Neural progenitor cell (in vitro differentiated cells): ENCODE results near the gene DMBX1. TPM values are rescaled to one million over a fixed set of nuclear protein-coding genes. Genes with fewer than 3 reads are reported as not detected.

ENCODE experiments used
- DNase-seq: peaks from one replicate; pipeline ENCODE4 v3.0.0-alpha.2; 2016; ENCODE audit warnings: low spot score
- H2AFZ ChIP-seq: fragments of 200-600 bp; sonication (generic); replicated peaks from 2 replicates; pipeline ENCODE4 v1.6.1; 2016; ENCODE audit warnings: antibody characterized with exemption
- H3F3A ChIP-seq: fragments of 200-600 bp; sonication (generic); 2 replicates; pipeline ENCODE4 v1.6.1; 2016; ENCODE audit warnings: antibody characterized with exemption, low read depth
- H3K27ac ChIP-seq: fragments of 200-600 bp; sonication (generic); 2 replicates; pipeline ENCODE4 v1.5.1; 2016; ENCODE audit warnings: mild to moderate bottlenecking
- H3K27me3 ChIP-seq: fragments of 200-600 bp; sonication (generic); 2 replicates; pipeline ENCODE4 v1.6.1; 2016; ENCODE audit warnings: mild to moderate bottlenecking, moderate library complexity
- H3K36me3 ChIP-seq: fragments of 200-600 bp; sonication (generic); 2 replicates; pipeline ENCODE4 v1.5.1; 2016
- H3K4me1 ChIP-seq: fragments of 200-600 bp; sonication (generic); 2 replicates; pipeline ENCODE4 v1.6.1; 2016; ENCODE audit warnings: mixed run types
- H3K4me2 ChIP-seq: fragments of 200-600 bp; sonication (generic); 2 replicates; pipeline ENCODE4 v1.6.1; 2016
- H3K4me3 ChIP-seq: fragments of 200-600 bp; sonication (generic); 2 replicates; pipeline ENCODE4 v1.5.1; 2016
- H3K79me2 ChIP-seq: fragments of 200-600 bp; sonication (generic); 2 replicates; pipeline ENCODE4 v1.6.1; 2016; ENCODE audit warnings: low read depth
- H3K9ac ChIP-seq: fragments of 200-600 bp; sonication (generic); 2 replicates; pipeline ENCODE4 v1.6.1; 2016
- H3K9me3 ChIP-seq: fragments of 200-600 bp; sonication (generic); 2 replicates; pipeline ENCODE4 v1.5.1; 2016; ENCODE audit warnings: low read depth
- H4K20me1 ChIP-seq: fragments of 200-600 bp; sonication (generic); 2 replicates; pipeline ENCODE4 v1.6.1; 2016; ENCODE audit warnings: low read depth
- H3K27ac Mint-ChIP-seq: 3 replicates; pipeline ENCODE4 v1.8.0; 2021; ENCODE audit warnings: mixed read lengths
- H3K27me3 Mint-ChIP-seq: 2 replicates; pipeline ENCODE4 v1.8.0; 2022; ENCODE audit warnings: low read depth, mild to moderate bottlenecking, inconsistent platforms, moderate library complexity, mixed read lengths; ENCODE audit not compliant: insufficient read depth
- H3K36me3 Mint-ChIP-seq: 3 replicates; pipeline ENCODE4 v1.8.0; 2021; ENCODE audit warnings: mixed read lengths
- H3K4me1 Mint-ChIP-seq: 3 replicates; pipeline ENCODE4 v1.8.0; 2021; ENCODE audit warnings: mixed read lengths
- H3K4me3 Mint-ChIP-seq: 3 replicates; pipeline ENCODE4 v1.8.0; 2021; ENCODE audit warnings: mild to moderate bottlenecking, moderate library complexity, mixed read lengths
- H3K9me3 Mint-ChIP-seq: 3 replicates; pipeline ENCODE4 v1.8.0; 2020; ENCODE audit warnings: mixed read lengths
- CTCF ChIP-seq: fragments of 200-600 bp; sonication (generic); IDR thresholded peaks from 2 replicates; pipeline ENCODE4 v1.5.1; 2017; ENCODE audit warnings: antibody characterized with exemption, mild to moderate bottlenecking
- EZH2 ChIP-seq: fragments of 200-600 bp; sonication (generic); IDR thresholded peaks from 2 replicates; pipeline ENCODE4 v1.6.1; 2017; ENCODE audit warnings: antibody characterized with exemption, mild to moderate bottlenecking, moderate library complexity
- EZH2phosphoT487 ChIP-seq: fragments of 200-600 bp; sonication (generic); IDR thresholded peaks from 2 replicates; pipeline ENCODE4 v1.6.1; 2017; ENCODE audit warnings: antibody characterized with exemption
- total RNA-seq: library from RNA; depleted of rRNA; stranded (reverse); fragments of >200 nt; gene quantifications from 2 replicates; pipeline ENCODE4 v1.2.3, GENCODE V29; 2015; ENCODE audit warnings: low replicate concordance

The DMBX1 gene
- total RNA-seq, 1 donor from 2014 or later, result 0.06 TPM

GRCh38 chr1:46530791-46531409 is 41.3 kb downstream of the DMBX1 start:
- H3K79me2 ChIP-seq, result no peaks in the 10 kb centered on the region
- no peak overlapping the region for H3K4me3 ChIP-seq
- H3K4me1 Mint-ChIP-seq, result peaks cover 26% of the 10 kb centered on the region
- H3K4me2 ChIP-seq, result no peak overlapping the region
- peak overlapping the region; percentile 75 for H3K4me3 Mint-ChIP-seq
- no peak for TF ChIP-seq EZH2
- TF ChIP-seq CTCF, result peak; percentile 15
- TF ChIP-seq EZH2phosphoT487, result no peak
- no peak overlapping the region for H3K27ac ChIP-seq
- H3K36me3 ChIP-seq, result no peaks in the 10 kb centered on the region
- DNase-seq, result peak; percentile 42
- peaks cover 4% of the 10 kb centered on the region for H3K9me3 Mint-ChIP-seq
- H3F3A ChIP-seq, result peaks cover 18% of the 10 kb centered on the region
- H4K20me1 ChIP-seq, result peaks cover 44% of the 10 kb centered on the region
- H2AFZ ChIP-seq, result no peak overlapping the region
- H3K27ac Mint-ChIP-seq, result no peak overlapping the region
- no peaks in the 10 kb centered on the region for H3K9me3 ChIP-seq
- no peaks in the 10 kb centered on the region for H3K36me3 Mint-ChIP-seq
- peaks cover 100% of the 10 kb centered on the region for H3K27me3 ChIP-seq
- H3K4me1 ChIP-seq, result peaks cover 8% of the 10 kb centered on the region
- H3K9ac ChIP-seq, result no peak overlapping the region
- peaks cover 56% of the 10 kb centered on the region for H3K27me3 Mint-ChIP-seq

- H3K9me3 Mint-ChIP-seq, result peaks cover 13% of the 10 kb centered on the region
- Histone ChIP-seq H3K4me1 (no peaks in the 10 kb centered on the region), H3K79me2 (no peaks in the 10 kb centered on the region), H3K4me2 (no peak overlapping the region), H3K9me3 (no peaks in the 10 kb centered on the region), H3F3A (peaks cover 6% of the 10 kb centered on the region), H4K20me1 (peaks cover 32% of the 10 kb centered on the region), H3K27me3 (peaks cover 100% of the 10 kb centered on the region), H2AFZ (no peak overlapping the region), H3K36me3 (no peaks in the 10 kb centered on the region), H3K9ac (no peak overlapping the region), H3K27ac (no peak overlapping the region), H3K4me3 (no peak overlapping the region)
- no peak overlapping the region for H3K4me3 Mint-ChIP-seq
- H3K36me3 Mint-ChIP-seq, result no peaks in the 10 kb centered on the region
- no peak for TF ChIP-seq EZH2phosphoT487
- no peak for TF ChIP-seq EZH2
- TF ChIP-seq CTCF, result no peak
- no peak overlapping the region for H3K27ac Mint-ChIP-seq
- H3K27me3 Mint-ChIP-seq, result peaks cover 63% of the 10 kb centered on the region
- peaks cover 15% of the 10 kb centered on the region for H3K4me1 Mint-ChIP-seq
- DNase-seq, result no peak
Observed at GRCh38 chr1:46532095-46532494, 42.5 kb downstream of the DMBX1 start.

- peak; percentile 90 for DNase-seq
- peak overlapping the region; percentile 71 for H3K4me3 Mint-ChIP-seq
- H3K27ac ChIP-seq, result no peak overlapping the region
- H3K4me2 ChIP-seq, result peak overlapping the region; percentile 79
- peaks cover 9% of the 10 kb centered on the region for H3K4me1 Mint-ChIP-seq
- TF ChIP-seq EZH2phosphoT487 (peak; percentile 13), CTCF (peak; percentile 82), EZH2 (peak; percentile 62)
- H4K20me1 ChIP-seq, result peaks cover 26% of the 10 kb centered on the region
- no peaks in the 10 kb centered on the region for H3K9me3 ChIP-seq
- H2AFZ ChIP-seq, result no peak overlapping the region
- H3K79me2 ChIP-seq, result no peaks in the 10 kb centered on the region
- H3K27me3 ChIP-seq, result peaks cover 100% of the 10 kb centered on the region
- peaks cover under 1% of the 10 kb centered on the region for H3F3A ChIP-seq
- no peaks in the 10 kb centered on the region for H3K36me3 ChIP-seq
- H3K27me3 Mint-ChIP-seq, result peaks cover 63% of the 10 kb centered on the region
- no peaks in the 10 kb centered on the region for H3K4me1 ChIP-seq
- H3K27ac Mint-ChIP-seq, result no peak overlapping the region
- peaks cover 17% of the 10 kb centered on the region for H3K9me3 Mint-ChIP-seq
- peak overlapping the region; percentile 42 for H3K4me3 ChIP-seq
- no peaks in the 10 kb centered on the region for H3K36me3 Mint-ChIP-seq
- H3K9ac ChIP-seq, result no peak overlapping the region
Observed at GRCh38 chr1:46532498-46533178, 43.0 kb downstream of the DMBX1 start.
